Measurements from ENCODE around the gene SLC8B1.

DNA sequence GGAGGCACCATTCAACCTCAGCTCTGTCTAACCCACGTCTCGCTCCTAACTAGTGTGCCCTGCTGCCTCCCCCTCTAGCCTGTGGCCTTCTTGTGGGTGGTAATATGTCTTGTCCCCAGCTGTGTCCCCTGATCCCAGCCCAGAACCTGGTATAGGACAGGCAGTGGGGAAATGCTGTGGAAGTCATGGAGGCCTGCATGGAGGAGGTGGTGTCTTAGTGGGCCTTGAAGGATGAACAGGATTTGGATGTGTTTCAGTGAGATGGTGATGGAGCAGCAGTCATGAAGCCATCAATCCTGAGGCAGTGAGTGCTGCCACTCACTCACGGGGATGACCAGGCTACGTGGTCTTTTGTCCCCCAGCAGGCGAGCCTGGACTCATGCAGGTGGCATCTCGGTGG lies 36.9 kb upstream of the SLC8B1 start:
- TF ChIP-seq, protein P1, sequence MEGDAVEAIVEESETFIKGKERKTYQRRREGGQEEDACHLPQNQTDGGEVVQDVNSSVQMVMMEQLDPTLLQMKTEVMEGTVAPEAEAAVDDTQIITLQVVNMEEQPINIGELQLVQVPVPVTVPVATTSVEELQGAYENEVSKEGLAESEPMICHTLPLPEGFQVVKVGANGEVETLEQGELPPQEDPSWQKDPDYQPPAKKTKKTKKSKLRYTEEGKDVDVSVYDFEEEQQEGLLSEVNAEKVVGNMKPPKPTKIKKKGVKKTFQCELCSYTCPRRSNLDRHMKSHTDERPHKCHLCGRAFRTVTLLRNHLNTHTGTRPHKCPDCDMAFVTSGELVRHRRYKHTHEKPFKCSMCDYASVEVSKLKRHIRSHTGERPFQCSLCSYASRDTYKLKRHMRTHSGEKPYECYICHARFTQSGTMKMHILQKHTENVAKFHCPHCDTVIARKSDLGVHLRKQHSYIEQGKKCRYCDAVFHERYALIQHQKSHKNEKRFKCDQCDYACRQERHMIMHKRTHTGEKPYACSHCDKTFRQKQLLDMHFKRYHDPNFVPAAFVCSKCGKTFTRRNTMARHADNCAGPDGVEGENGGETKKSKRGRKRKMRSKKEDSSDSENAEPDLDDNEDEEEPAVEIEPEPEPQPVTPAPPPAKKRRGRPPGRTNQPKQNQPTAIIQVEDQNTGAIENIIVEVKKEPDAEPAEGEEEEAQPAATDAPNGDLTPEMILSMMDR (conservative IDR thresholded peaks at IDR 0.05; ENCODE audit: low read depth, low read length) = no peak
- no peak for TF ChIP-seq EZH2 (IDR thresholded peaks at IDR 0.05; ENCODE audit: borderline replicate concordance, low read depth, low read length, poor library complexity, severe bottlenecking)
